Endodermal cell (in vitro differentiated cells): ENCODE measurements around the gene PLPPR1. TPM values are rescaled to one million over a fixed set of nuclear protein-coding genes. Genes with fewer than 3 reads are reported as not detected.

Experiments
- DNase-seq: peaks from one replicate; pipeline ENCODE4 v3.0.0-alpha.2; 2017
- H3K27ac ChIP-seq: 2 replicates; pipeline ENCODE4 v1.5.1; 2013; ENCODE audit warnings: mild to moderate bottlenecking, low read depth, low read length, moderate library complexity
- H3K27me3 ChIP-seq: 2 replicates; pipeline ENCODE4 v1.6.1; 2013; ENCODE audit warnings: mild to moderate bottlenecking, low read length, moderate library complexity; ENCODE audit not compliant: insufficient read depth, control insufficient read depth, poor library complexity, severe bottlenecking
- H3K36me3 ChIP-seq: 2 replicates; pipeline ENCODE4 v1.7.0; 2013; ENCODE audit warnings: mild to moderate bottlenecking, low read length, moderate library complexity; ENCODE audit not compliant: control insufficient read depth, insufficient read depth
- H3K4me1 ChIP-seq: one replicate; pipeline ENCODE4 v1.7.0; 2013; ENCODE audit warnings: low read length; ENCODE audit not compliant: control insufficient read depth, insufficient read depth
- H3K4me3 ChIP-seq: 2 replicates; pipeline ENCODE4 v1.5.1; 2013; ENCODE audit warnings: mild to moderate bottlenecking, low read length, moderate library complexity
- H3K9ac ChIP-seq: 2 replicates; pipeline ENCODE4 v1.6.1; 2013; ENCODE audit warnings: mild to moderate bottlenecking, low read length, moderate library complexity; ENCODE audit not compliant: poor library complexity, severe bottlenecking; ENCODE audit errors: extremely low read depth
- H3K9me3 ChIP-seq: 2 replicates; pipeline ENCODE4 v1.6.1; 2013; ENCODE audit warnings: mild to moderate bottlenecking, low read length, moderate library complexity; ENCODE audit not compliant: control insufficient read depth
- H3K27ac Mint-ChIP-seq: 2 replicates; pipeline ENCODE4 v1.8.0; 2020; ENCODE audit warnings: mixed read lengths
- H3K27me3 Mint-ChIP-seq: 2 replicates; pipeline ENCODE4 v1.8.0; 2021; ENCODE audit warnings: mild to moderate bottlenecking, mixed read lengths; ENCODE audit not compliant: insufficient read depth
- H3K36me3 Mint-ChIP-seq: 2 replicates; pipeline ENCODE4 v1.8.0; 2020; ENCODE audit warnings: low read depth, mixed read lengths
- H3K4me1 Mint-ChIP-seq: 2 replicates; pipeline ENCODE4 v1.8.0; 2020; ENCODE audit warnings: mixed read lengths
- H3K4me3 Mint-ChIP-seq: 2 replicates; pipeline ENCODE4 v1.8.0; 2020; ENCODE audit warnings: mild to moderate bottlenecking, moderate library complexity, mixed read lengths
- H3K9me3 Mint-ChIP-seq: 2 replicates; pipeline ENCODE4 v1.8.0; 2020; ENCODE audit warnings: mild to moderate bottlenecking, mixed read lengths
- WGBS, 2 experiments: methylation state at CpG; one replicate each; pipeline versions ENCODE4 v1.1.5 to v1.1.7; 2013; ENCODE audit warnings: missing lambda C conversion rate in 2 of 2, mixed read lengths in 1 of 2; ENCODE audit not compliant: insufficient coverage in 1 of 2, insufficient read length in 1 of 2; 5-methylcytosine and 5-hydroxymethylcytosine counted together
- total RNA-seq, 2 donors: library from RNA; stranded (reverse); fragmentation: NEBNext Ultra II Directional in 1 of 2; extraction: Animal tissue kit (Norgen Biotek cat#: 25700) in 1 of 2; gene quantifications; 2 replicates in 1 of 2; 3 replicates in 1 of 2; pipeline ENCODE4 v1.2.1, GENCODE V29; 2021
- TF ChIP-seq, protein P1 (sequence below): fragments of 200-600 bp; sonication (generic); conservative IDR thresholded peaks from 2 replicates; pipeline ENCODE4 v1.5.0; 2021; ENCODE audit warnings: antibody characterized with exemption, mild to moderate bottlenecking

Gene PLPPR1
- total RNA-seq, 2 donors from 2014 or later: 1.5 to 4.6 TPM

DNA sequence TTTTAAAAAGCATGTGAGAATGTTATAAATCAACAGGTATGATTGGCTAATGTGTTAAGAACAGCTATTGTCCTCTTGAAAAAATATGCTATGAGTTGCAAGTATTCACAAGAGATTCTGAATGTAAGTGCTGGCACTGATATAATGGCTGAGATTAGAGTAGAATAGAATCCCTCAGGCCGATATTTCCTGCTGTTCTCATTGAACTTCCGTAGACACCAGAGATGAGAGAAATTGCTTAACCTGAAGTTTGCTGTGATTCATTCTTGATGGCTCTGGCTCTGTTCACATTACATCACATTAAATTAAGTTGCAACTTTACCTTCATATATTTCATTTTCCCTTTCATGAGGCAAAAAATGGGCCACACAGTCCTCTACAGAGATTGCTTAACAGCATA is 241.8 kb downstream of the PLPPR1 start:
- Histone ChIP-seq H3K27me3 (peaks cover 5% of the 10 kb centered on the region), H3K27ac (no peak overlapping the region), H3K9ac (no peak overlapping the region), H3K4me3 (no peak overlapping the region), H3K9me3 (no peaks in the 10 kb centered on the region), H3K4me1 (peaks cover 9% of the 10 kb centered on the region), H3K36me3 (no peaks in the 10 kb centered on the region)
- no peak overlapping the region for H3K27ac Mint-ChIP-seq
- H3K9me3 Mint-ChIP-seq: no peaks in the 10 kb centered on the region
- peaks cover 13% of the 10 kb centered on the region for H3K4me1 Mint-ChIP-seq
- H3K4me3 Mint-ChIP-seq: no peak overlapping the region
- WGBS, 2 experiments: 66 to 67% methylated on average over 2 of the region's 2 CpGs
- H3K36me3 Mint-ChIP-seq: no peaks in the 10 kb centered on the region
- TF ChIP-seq, protein P1, sequence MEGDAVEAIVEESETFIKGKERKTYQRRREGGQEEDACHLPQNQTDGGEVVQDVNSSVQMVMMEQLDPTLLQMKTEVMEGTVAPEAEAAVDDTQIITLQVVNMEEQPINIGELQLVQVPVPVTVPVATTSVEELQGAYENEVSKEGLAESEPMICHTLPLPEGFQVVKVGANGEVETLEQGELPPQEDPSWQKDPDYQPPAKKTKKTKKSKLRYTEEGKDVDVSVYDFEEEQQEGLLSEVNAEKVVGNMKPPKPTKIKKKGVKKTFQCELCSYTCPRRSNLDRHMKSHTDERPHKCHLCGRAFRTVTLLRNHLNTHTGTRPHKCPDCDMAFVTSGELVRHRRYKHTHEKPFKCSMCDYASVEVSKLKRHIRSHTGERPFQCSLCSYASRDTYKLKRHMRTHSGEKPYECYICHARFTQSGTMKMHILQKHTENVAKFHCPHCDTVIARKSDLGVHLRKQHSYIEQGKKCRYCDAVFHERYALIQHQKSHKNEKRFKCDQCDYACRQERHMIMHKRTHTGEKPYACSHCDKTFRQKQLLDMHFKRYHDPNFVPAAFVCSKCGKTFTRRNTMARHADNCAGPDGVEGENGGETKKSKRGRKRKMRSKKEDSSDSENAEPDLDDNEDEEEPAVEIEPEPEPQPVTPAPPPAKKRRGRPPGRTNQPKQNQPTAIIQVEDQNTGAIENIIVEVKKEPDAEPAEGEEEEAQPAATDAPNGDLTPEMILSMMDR: no peak
- DNase-seq: no peak
- H3K27me3 Mint-ChIP-seq: no peaks in the 10 kb centered on the region

DNA sequence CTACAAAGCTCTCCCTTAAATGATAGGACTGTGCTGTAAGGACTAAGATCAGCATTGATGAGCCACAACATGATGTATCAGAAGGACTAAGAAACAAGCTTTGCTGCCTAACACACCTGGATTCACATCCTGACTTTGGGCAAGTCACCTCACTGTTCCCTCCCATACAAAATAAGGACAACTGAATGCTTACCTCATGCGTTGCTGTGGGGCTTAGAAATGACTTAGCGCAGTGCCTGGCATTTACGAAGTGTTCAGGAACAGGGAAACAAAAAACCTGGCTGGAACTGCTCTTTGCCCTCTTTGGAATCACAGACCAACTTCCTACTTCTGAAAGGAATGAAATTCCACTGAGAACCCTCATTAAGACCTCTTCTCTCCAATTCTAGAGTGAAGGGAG is 242.6 kb downstream of the PLPPR1 start:
- 93 to 100% methylated on average over 3 of the region's 3 CpGs for WGBS, 2 experiments
- H3K27me3 Mint-ChIP-seq: no peaks in the 10 kb centered on the region
- H3K27ac Mint-ChIP-seq: no peak overlapping the region
- no peak overlapping the region for H3K4me3 Mint-ChIP-seq
- Histone ChIP-seq H3K4me3 (no peak overlapping the region), H3K9ac (no peak overlapping the region), H3K27ac (no peak overlapping the region), H3K27me3 (peaks cover 5% of the 10 kb centered on the region), H3K9me3 (no peaks in the 10 kb centered on the region), H3K4me1 (peaks cover 14% of the 10 kb centered on the region), H3K36me3 (no peaks in the 10 kb centered on the region)
- TF ChIP-seq, protein P1: no peak
- H3K36me3 Mint-ChIP-seq: no peaks in the 10 kb centered on the region
- no peaks in the 10 kb centered on the region for H3K9me3 Mint-ChIP-seq
- no peak for DNase-seq
- H3K4me1 Mint-ChIP-seq: peaks cover 19% of the 10 kb centered on the region

DNA sequence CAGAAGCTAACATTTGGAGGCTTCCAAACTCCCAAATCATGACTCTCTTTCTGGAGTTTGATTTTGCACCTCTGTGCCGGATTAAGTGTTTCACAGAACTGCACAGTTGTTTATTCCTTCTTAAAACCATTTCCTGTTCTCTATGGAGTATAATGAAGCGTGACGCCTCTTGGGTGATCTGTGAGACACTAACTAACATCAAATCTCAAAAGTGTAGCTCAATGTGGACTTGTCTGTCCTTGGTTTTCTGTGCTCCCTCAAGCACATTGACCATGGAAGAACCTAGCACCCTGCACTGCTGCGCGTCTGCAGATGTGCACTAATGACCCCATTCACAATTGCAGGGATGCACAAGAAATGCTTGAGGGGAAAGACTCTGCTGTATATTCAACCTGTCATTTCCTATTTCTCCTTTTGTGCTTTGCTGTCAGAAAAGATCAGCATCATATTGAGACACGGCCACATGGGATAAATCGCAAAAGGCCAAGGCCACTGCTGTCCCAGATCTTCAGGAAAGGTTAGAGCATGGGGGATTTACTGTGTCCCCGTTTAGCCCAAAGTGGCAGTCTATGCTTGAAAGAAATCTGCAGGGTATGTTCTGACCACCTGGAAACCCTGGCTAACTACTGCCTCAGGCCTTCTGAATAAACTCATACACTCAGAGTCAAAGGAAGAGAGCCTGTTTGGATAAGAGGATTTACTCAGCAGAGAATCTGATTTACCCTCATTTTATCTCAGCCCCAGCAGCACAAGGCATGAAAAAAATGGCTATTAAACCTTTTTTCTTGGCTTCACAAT is 246.6 kb downstream of the PLPPR1 start:
- peaks cover 20% of the 10 kb centered on the region for H3K4me1 Mint-ChIP-seq
- Histone ChIP-seq H3K27me3 (peaks cover 5% of the 10 kb centered on the region), H3K4me3 (no peak overlapping the region), H3K27ac (peak overlapping the region; percentile 33), H3K4me1 (peaks cover 10% of the 10 kb centered on the region), H3K9ac (no peak overlapping the region), H3K9me3 (no peaks in the 10 kb centered on the region), H3K36me3 (no peaks in the 10 kb centered on the region)
- WGBS, 2 experiments: 93 to 97% methylated on average over 6 to 8 of the region's 8 CpGs
- H3K27me3 Mint-ChIP-seq: no peaks in the 10 kb centered on the region
- H3K4me3 Mint-ChIP-seq: no peak overlapping the region
- H3K9me3 Mint-ChIP-seq: peaks cover under 1% of the 10 kb centered on the region
- TF ChIP-seq, protein P1: no peak
- no peaks in the 10 kb centered on the region for H3K36me3 Mint-ChIP-seq
- no peak for DNase-seq
- H3K27ac Mint-ChIP-seq: no peak overlapping the region
